ENCODE measurements around the gene PYM1. TPM values are rescaled to one million over a fixed set of nuclear protein-coding genes. Genes with fewer than 3 reads are reported as not detected.

PYM1 gene
- total and polyA plus RNA-seq, 2 of the 8 experiments (the other 6 are each of a cell fraction or from before 2014, with no cell fraction given): 38.7 to 58.5 TPM

- TF ChIP-seq GABPA (IDR thresholded peaks at IDR 0.05; ENCODE audit: borderline replicate concordance, insufficient read depth, low read length) (0 out of 2 replicates have a peak, but pooled peaks have one; percentile 46), BRCA1 (IDR thresholded peaks at IDR 0.05; ENCODE audit: low read depth, low read length) (no peak)
These were observed 12.5 kb upstream of the PYM1 start (continued) for GRCh38 chr12:55940065-55940732.

Measured in H1 (cell line).